Osteocyte (in vitro differentiated cells): ENCODE results near the gene SAPCD1. TPM values are rescaled to one million over a fixed set of nuclear protein-coding genes. Genes with fewer than 3 reads are reported as not detected.

ENCODE experiments used
- DNase-seq: peaks from one replicate; pipeline ENCODE4 v3.0.0; 2021; ENCODE audit warnings: mixed read lengths; ENCODE audit not compliant: unreplicated experiment; ENCODE audit errors: extremely low spot score
- H3K27ac Mint-ChIP-seq: one replicate; pipeline ENCODE4 v1.8.0; 2021; ENCODE audit warnings: mild to moderate bottlenecking, mixed read lengths; ENCODE audit not compliant: unreplicated experiment
- H3K27me3 Mint-ChIP-seq: one replicate; pipeline ENCODE4 v1.8.0; 2021; ENCODE audit warnings: mixed read lengths; ENCODE audit not compliant: unreplicated experiment
- H3K36me3 Mint-ChIP-seq: one replicate; pipeline ENCODE4 v1.8.0; 2021; ENCODE audit warnings: mixed read lengths; ENCODE audit not compliant: unreplicated experiment
- H3K4me1 Mint-ChIP-seq: one replicate; pipeline ENCODE4 v1.8.0; 2021; ENCODE audit warnings: mixed read lengths; ENCODE audit not compliant: unreplicated experiment
- H3K4me3 Mint-ChIP-seq: one replicate; pipeline ENCODE4 v1.8.0; 2021; ENCODE audit warnings: mild to moderate bottlenecking, moderate library complexity, mixed read lengths; ENCODE audit not compliant: unreplicated experiment
- H3K9me3 Mint-ChIP-seq: one replicate; pipeline ENCODE4 v1.8.0; 2021; ENCODE audit warnings: mixed read lengths; ENCODE audit not compliant: unreplicated experiment
- total RNA-seq: library from RNA; stranded (reverse); gene quantifications from 2 replicates; pipeline ENCODE4 v1.2.1, GENCODE V29; 2021
- TF ChIP-seq, protein P1 (sequence below): fragments of 200-600 bp; sonication (generic); IDR thresholded peaks from 2 replicates; pipeline ENCODE4 v1.5.0; 2021; ENCODE audit warnings: antibody characterized with exemption, mild to moderate bottlenecking, moderate library complexity

SAPCD1 gene
- total RNA-seq, 1 donor from 2014 or later = 3.4 TPM

DNA sequence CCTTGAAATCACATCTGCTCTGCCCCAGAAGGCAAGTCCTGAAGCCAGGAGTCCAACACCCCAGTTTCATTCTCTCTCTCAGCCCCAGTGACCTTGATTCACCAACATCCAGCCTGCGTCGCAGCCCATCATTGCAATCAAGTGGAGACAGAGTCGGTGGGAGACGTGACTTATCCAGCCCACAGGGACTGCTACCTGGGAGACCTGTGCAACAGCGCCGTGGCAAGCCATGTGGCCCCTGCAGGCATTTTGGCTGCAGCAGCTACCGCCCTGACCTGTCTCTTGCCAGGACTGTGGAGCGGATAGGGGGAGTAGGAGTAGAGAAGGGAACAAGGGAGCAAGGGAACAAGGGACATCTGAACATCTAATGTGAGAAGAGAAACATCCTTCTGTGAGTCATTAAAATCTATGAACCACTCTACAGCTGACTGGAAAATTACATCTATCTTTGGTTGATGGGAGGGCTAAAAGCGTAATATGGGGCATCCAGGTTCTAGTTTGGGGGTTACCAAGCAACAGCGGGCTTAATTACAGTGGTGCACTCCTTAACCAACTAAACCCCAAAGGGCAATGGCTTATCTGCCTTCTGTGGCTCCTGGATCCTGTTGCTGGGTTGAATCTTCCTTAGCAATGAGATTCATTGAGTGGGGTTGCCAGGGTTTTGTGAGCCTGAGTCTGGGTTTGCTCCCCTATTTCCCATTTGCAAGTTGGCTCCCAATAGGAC, 44.8 kb upstream of the SAPCD1 start:
- TF ChIP-seq, protein P1, sequence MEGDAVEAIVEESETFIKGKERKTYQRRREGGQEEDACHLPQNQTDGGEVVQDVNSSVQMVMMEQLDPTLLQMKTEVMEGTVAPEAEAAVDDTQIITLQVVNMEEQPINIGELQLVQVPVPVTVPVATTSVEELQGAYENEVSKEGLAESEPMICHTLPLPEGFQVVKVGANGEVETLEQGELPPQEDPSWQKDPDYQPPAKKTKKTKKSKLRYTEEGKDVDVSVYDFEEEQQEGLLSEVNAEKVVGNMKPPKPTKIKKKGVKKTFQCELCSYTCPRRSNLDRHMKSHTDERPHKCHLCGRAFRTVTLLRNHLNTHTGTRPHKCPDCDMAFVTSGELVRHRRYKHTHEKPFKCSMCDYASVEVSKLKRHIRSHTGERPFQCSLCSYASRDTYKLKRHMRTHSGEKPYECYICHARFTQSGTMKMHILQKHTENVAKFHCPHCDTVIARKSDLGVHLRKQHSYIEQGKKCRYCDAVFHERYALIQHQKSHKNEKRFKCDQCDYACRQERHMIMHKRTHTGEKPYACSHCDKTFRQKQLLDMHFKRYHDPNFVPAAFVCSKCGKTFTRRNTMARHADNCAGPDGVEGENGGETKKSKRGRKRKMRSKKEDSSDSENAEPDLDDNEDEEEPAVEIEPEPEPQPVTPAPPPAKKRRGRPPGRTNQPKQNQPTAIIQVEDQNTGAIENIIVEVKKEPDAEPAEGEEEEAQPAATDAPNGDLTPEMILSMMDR = no peak
- H3K27ac Mint-ChIP-seq = no peak overlapping the region
- peaks cover 6% of the 10 kb centered on the region for H3K4me1 Mint-ChIP-seq
- H3K27me3 Mint-ChIP-seq = peaks cover 6% of the 10 kb centered on the region
- H3K4me3 Mint-ChIP-seq = no peak overlapping the region
- no peaks in the 10 kb centered on the region for H3K9me3 Mint-ChIP-seq
- DNase-seq = no peak
- H3K36me3 Mint-ChIP-seq = no peaks in the 10 kb centered on the region

DNA sequence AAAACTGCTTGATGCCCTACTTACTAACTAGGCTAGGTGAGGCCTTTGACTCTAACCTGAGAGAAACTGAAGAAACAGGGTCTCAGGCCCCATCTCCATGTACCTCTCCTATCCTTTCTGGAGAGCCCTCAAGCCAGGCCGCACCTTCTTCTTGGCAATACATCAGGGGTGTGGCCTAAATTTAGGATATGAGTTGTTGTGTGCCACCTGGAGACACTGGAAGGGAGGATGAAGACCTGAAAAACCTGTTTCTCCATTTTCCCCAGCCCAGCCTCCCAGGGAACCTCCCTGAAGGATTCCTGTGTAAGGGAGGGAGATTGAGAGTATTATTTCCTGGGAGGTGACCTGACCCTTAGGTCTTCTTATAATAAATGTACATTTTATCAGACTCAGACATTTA, 44.2 kb upstream of the SAPCD1 start:
- H3K4me1 Mint-ChIP-seq = peaks cover 6% of the 10 kb centered on the region
- H3K27me3 Mint-ChIP-seq = peaks cover 5% of the 10 kb centered on the region
- H3K4me3 Mint-ChIP-seq = no peak overlapping the region
- TF ChIP-seq, protein P1 = no peak
- H3K9me3 Mint-ChIP-seq = no peaks in the 10 kb centered on the region
- no peak overlapping the region for H3K27ac Mint-ChIP-seq
- H3K36me3 Mint-ChIP-seq = no peaks in the 10 kb centered on the region
- DNase-seq = no peak

DNA sequence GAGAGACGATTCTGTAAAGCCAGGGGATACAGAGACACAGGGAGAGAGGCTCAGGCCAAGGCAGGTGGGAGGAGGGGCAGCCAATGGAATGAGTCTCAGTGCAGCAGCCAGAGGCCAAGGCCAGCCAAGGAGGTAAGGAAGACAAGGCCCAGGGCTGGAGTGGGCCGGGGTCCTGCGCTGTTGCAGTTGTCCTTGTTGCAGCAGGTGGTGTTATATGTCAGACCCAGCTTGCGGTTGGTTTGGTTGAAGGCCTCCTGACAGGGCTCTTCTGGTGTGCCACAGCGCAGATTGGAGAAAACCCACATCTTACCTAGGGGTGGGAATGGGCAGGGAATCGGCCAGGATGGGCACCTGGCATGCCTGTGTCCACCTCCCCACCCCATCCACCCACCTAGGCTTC, 43.5 kb upstream of the SAPCD1 start:
- H3K27me3 Mint-ChIP-seq = peaks cover 4% of the 10 kb centered on the region
- H3K27ac Mint-ChIP-seq = no peak overlapping the region
- no peaks in the 10 kb centered on the region for H3K36me3 Mint-ChIP-seq

DNA sequence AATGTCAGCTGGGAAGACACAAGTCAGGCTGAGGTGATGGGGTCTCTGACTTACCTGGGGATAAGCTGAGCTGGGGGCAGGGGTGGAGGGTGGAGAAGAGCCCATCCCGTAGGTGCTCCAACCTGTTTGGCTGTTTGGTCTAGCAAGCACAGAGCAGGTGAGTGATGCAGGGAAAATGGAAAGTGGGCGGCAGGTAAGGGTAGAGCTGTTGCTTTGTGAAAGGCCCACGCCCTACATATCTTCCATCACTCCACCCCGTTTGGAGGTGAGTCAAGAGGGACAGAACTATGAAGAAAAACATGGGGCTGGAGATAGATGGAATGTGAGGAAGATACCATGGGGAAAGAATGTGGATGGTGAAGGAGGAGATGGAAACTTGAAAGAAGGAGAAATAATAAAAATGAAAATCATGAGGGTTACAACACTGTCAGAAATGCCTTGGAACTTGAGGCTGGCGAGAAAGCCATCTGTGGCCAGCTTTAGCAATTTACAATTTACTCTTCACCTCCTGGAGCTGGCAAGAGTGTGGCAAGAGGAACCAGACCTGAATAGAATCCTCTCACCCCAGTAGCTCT, 42.2 kb upstream of the SAPCD1 start:
- Mint-ChIP-seq H3K27ac (no peak overlapping the region), H3K36me3 (peaks cover 2% of the 10 kb centered on the region), H3K4me1 (no peaks in the 10 kb centered on the region), H3K27me3 (no peaks in the 10 kb centered on the region), H3K9me3 (no peaks in the 10 kb centered on the region), H3K4me3 (no peak overlapping the region)
- no peak for DNase-seq
- TF ChIP-seq, protein P1 = no peak

More for the DNA sequence above, 43.5 kb upstream of the SAPCD1 start:
- no peak for DNase-seq
- TF ChIP-seq, protein P1 = no peak
- no peaks in the 10 kb centered on the region for H3K9me3 Mint-ChIP-seq
- H3K4me1 Mint-ChIP-seq = peaks cover 4% of the 10 kb centered on the region
- no peak overlapping the region for H3K4me3 Mint-ChIP-seq

DNA sequence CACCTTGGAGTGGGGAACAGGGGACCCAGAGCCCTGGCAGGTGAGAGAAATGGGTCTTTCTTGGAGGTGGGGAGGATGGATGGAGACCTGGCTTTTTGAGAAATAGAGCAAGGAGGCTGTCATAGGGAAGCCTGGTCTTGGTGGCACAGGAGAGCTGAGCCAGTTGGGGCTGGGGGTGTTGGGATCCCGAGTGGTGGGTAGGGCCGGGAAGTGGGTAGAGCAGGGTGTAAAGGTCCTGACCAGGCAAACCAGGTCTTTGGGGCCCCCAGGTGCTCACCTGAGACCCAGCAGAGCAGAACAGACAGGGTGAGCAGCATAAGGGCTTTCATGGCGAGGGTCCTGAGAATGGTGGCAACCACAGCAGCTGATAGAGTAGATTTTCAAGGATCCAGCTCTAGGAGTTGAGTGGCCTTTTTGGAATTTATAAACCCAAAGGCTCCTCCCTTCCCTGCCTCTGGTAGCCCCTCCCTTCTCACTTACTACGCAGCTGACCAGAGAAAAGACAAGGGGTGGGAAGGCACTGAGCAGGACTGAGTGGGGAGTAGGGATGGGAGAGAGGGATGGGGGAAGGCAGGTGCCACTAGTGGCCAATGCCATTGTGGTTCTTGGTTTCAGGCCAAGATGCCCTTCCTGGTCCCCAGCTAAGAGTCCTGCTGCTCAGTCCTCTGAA, 41.0 kb upstream of the SAPCD1 start, which contains the start of gene LY6G6C:
TSS of gene LY6G6C (minus strand) at position 396 of the 670 bp plus-strand sequence. CDS start at position 329, 67 bp downstream.
- Mint-ChIP-seq H3K9me3 (no peaks in the 10 kb centered on the region), H3K27me3 (no peaks in the 10 kb centered on the region), H3K4me1 (no peaks in the 10 kb centered on the region), H3K27ac (no peak within 1 kb of the TSS), H3K36me3 (peaks cover 10% of the 10 kb centered on the region), H3K4me3 (no peak within 1 kb of the TSS)
- TF ChIP-seq, protein P1 = no peak
- no peak for DNase-seq
